CD14-positive monocyte (primary cell): ENCODE results near the gene SLC39A3. TPM values are rescaled to one million over a fixed set of nuclear protein-coding genes. Genes with fewer than 3 reads are reported as not detected.

Source experiments
- DNase-seq, 3 donors: peaks; one replicate each; pipeline ENCODE4 v3.0.0-alpha.2; 2011 to 2022
- H2AFZ ChIP-seq: 2 replicates; pipeline ENCODE4 v1.6.0; 2012; ENCODE audit warnings: mild to moderate bottlenecking, low read depth, low read length, inconsistent platforms; ENCODE audit not compliant: insufficient read depth, poor library complexity, severe bottlenecking
- H3K27ac ChIP-seq, 2 donors: 1 replicate in 1 of 2; 2 replicates in 1 of 2; pipeline ENCODE4 v1.5.1; 2012 to 2013; ENCODE audit warnings: low read length in 2 of 2, control low read depth in 1 of 2, inconsistent platforms in 1 of 2, low read depth in 1 of 2, mild to moderate bottlenecking in 1 of 2
- H3K27me3 ChIP-seq, 2 donors: one replicate each; pipeline versions ENCODE4 v1.6.0 to v1.6.1; 2011 to 2013; ENCODE audit warnings: low read length in 2 of 2; ENCODE audit not compliant: control insufficient read depth in 2 of 2, insufficient read depth in 2 of 2
- H3K36me3 ChIP-seq, 2 donors: replicated peaks in 1 of 2; 1 replicate in 1 of 2; 2 replicates in 1 of 2; pipeline versions ENCODE4 v1.5.1 to v1.6.1; 2012 to 2013; ENCODE audit warnings: low read length in 2 of 2, control low read depth in 1 of 2, inconsistent platforms in 1 of 2, mild to moderate bottlenecking in 1 of 2; ENCODE audit not compliant: insufficient read depth in 2 of 2, control insufficient read depth in 1 of 2
- H3K4me1 ChIP-seq, 2 donors: 1 replicate in 1 of 2; 2 replicates in 1 of 2; pipeline versions ENCODE4 v1.5.1 to v1.6.1; 2012 to 2013; ENCODE audit warnings: low read length in 2 of 2, control low read depth in 1 of 2, inconsistent platforms in 1 of 2, mild to moderate bottlenecking in 1 of 2, moderate library complexity in 1 of 2; ENCODE audit not compliant: insufficient read depth in 2 of 2, control insufficient read depth in 1 of 2
- H3K4me2 ChIP-seq: replicated peaks from 2 replicates; pipeline ENCODE3; 2012; ENCODE audit warnings: low read length, moderate library complexity, mild to moderate bottlenecking; ENCODE audit not compliant: poor library complexity, severe bottlenecking; ENCODE audit errors: extremely low read depth
- H3K4me3 ChIP-seq, 3 experiments: fragments of 200-600 bp in 1 of 3; sonication (generic) in 1 of 3; replicated peaks in 1 of 3; 1 replicate in 2 of 3; 2 replicates in 1 of 3; pipeline ENCODE4 v1.5.1; 2011 to 2013; ENCODE audit warnings: low read length in 3 of 3, mild to moderate bottlenecking in 3 of 3, control low read depth in 2 of 3, low read depth in 2 of 3, inconsistent platforms in 1 of 3, moderate library complexity in 1 of 3
- H3K79me2 ChIP-seq: 2 replicates; pipeline ENCODE4 v1.6.0; 2012; ENCODE audit warnings: mild to moderate bottlenecking, control low read depth, inconsistent platforms, low read length, moderate library complexity; ENCODE audit not compliant: insufficient read depth
- H3K9ac ChIP-seq: 2 replicates; pipeline ENCODE4 v1.6.0; 2017; ENCODE audit warnings: low read length, mild to moderate bottlenecking; ENCODE audit not compliant: insufficient read depth, poor library complexity, severe bottlenecking
- H3K9me3 ChIP-seq, 2 donors: replicated peaks in 1 of 2; 1 replicate in 1 of 2; 2 replicates in 1 of 2; pipeline versions ENCODE4 v1.5.1 to v1.6.1; 2012 to 2013; ENCODE audit warnings: low read length in 2 of 2, control low read depth in 1 of 2; ENCODE audit not compliant: control insufficient read depth in 1 of 2, insufficient read depth in 1 of 2
- H4K20me1 ChIP-seq: 2 replicates; pipeline ENCODE4 v1.6.0; 2012; ENCODE audit warnings: mild to moderate bottlenecking, low read length, control low read depth, moderate library complexity; ENCODE audit not compliant: insufficient read depth
- H3K27ac Mint-ChIP-seq, 7 donors: one replicate each; pipeline ENCODE4 v1.8.0; 2020; ENCODE audit warnings: mild to moderate bottlenecking in 7 of 7, mixed read lengths in 7 of 7, moderate library complexity in 6 of 7, inconsistent platforms in 2 of 7
- H3K27me3 Mint-ChIP-seq, 3 donors: one replicate each; pipeline ENCODE4 v1.8.0; 2021 to 2022; ENCODE audit warnings: low read depth in 3 of 3, mild to moderate bottlenecking in 3 of 3, mixed read lengths in 3 of 3, moderate library complexity in 3 of 3, inconsistent platforms in 1 of 3
- H3K36me3 Mint-ChIP-seq, 2 donors: one replicate each; pipeline ENCODE4 v1.8.0; 2020; ENCODE audit warnings: mixed read lengths in 2 of 2, inconsistent platforms in 1 of 2, mild to moderate bottlenecking in 1 of 2
- H3K4me1 Mint-ChIP-seq: one replicate; pipeline ENCODE4 v1.8.0; 2020; ENCODE audit warnings: mild to moderate bottlenecking, mixed read lengths
- H3K4me3 Mint-ChIP-seq, 2 donors: one replicate each; pipeline ENCODE4 v1.8.0; 2020; ENCODE audit warnings: mild to moderate bottlenecking in 2 of 2, mixed read lengths in 2 of 2, moderate library complexity in 1 of 2
- H3K9me3 Mint-ChIP-seq, 7 donors: one replicate each; pipeline ENCODE4 v1.8.0; 2020 to 2022; ENCODE audit warnings: mixed read lengths in 7 of 7, mild to moderate bottlenecking in 6 of 7, moderate library complexity in 6 of 7, inconsistent platforms in 2 of 7
- CTCF ChIP-seq: fragments of 200-600 bp; IDR thresholded peaks from one replicate; pipeline ENCODE4 v1.8.0; 2022; ENCODE audit warnings: antibody characterized with exemption, mild to moderate bottlenecking
- WGBS: methylation state at CpG from one replicate; pipeline ENCODE4 v1.1.5; 2013; ENCODE audit warnings: missing lambda C conversion rate; ENCODE audit not compliant: insufficient coverage; 5-methylcytosine and 5-hydroxymethylcytosine counted together
- intact Hi-C, 2 donors: fragments of 100-400 bp; cut with micrococcal nuclease; formaldehyde crosslinking; loops; one replicate each; pipeline versions ENCODE4 v1.15.0 to v1.15.1; 2023
- polyA plus RNA-seq, 3 donors: library from polyadenylated mRNA; depleted of rRNA in 1 of 3; unstranded in 2 of 3; stranded (reverse) in 1 of 3; fragments of 300-500 nt in 2 of 3; fragments of >200 nt in 1 of 3; fragmentation: Illumina TruSeq in 2 of 3; gene quantifications; 1 replicate in 2 of 3; 2 replicates in 1 of 3; pipeline ENCODE4 v1.2.3, GENCODE V29; 2012 to 2021

The SLC39A3 gene
- polyA plus RNA-seq, 3 donors: 14.2 to 39.5 (median 37.0) TPM

DNA sequence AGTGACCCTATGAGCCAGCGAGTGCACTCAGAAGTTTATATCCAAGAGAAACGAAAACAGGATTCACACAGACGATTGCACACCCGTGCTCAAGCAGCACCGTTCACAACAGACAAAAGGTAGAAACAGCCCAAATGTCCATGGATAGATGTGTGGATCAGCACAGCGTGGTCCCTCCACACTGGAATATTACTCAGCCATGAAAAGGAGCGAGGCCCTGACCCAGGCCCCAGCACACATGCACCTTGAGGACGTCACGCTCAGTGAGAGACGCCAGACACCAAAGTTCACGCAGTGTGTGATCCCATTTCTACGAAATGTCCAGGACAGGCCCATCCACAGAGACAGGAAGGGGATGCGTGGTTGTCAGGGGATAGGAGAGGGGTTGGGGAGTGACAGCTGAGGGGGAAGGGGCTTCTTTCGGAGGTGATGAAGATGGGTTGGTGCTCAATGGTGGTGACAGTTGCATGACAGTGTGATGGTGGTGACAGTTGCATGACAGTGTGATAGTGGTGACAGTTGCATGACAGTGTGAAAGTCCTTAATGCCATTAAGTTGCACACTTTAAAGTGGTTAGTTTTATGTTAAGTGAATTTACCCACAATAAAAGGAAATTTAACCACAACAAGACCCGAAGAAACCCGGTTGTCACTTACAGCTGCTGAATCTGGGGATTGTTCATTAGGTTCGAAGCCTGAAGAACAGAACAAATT is 18.9 kb upstream of the SLC39A3 start:
- no peaks in the 10 kb centered on the region for H3K9me3 ChIP-seq
- no peak overlapping the region for H3K9ac ChIP-seq
- no peaks in the 10 kb centered on the region for H3K4me1 Mint-ChIP-seq
- TF ChIP-seq CTCF: no peak
- no peak overlapping the region for H3K4me2 ChIP-seq
- no peak overlapping the region for H3K4me3 ChIP-seq
- H3K36me3 ChIP-seq: peaks cover 78 to 93% of the 10 kb centered on the region in 2 donors
- H2AFZ ChIP-seq: no peak overlapping the region
- peaks cover 0 to 2% (median 0%) of the 10 kb centered on the region in 3 donors for H3K27me3 Mint-ChIP-seq
- no peaks in the 10 kb centered on the region for H3K27me3 ChIP-seq
- intact Hi-C loops: no loop called here
- no peaks in the 10 kb centered on the region for H3K4me1 ChIP-seq
- no peak overlapping the region for H3K4me3 Mint-ChIP-seq
- peaks cover 0 to 4% (median 0%) of the 10 kb centered on the region in 7 donors for H3K9me3 Mint-ChIP-seq
- 93% methylated on average over 17 of the region's 17 CpGs for WGBS
- peak overlapping the region in 2 of 7 donors; percentile 27 to 32 for H3K27ac Mint-ChIP-seq
- no peak for DNase-seq
- peaks cover 67 to 96% of the 10 kb centered on the region in 2 donors for H3K36me3 Mint-ChIP-seq
- no peaks in the 10 kb centered on the region for H4K20me1 ChIP-seq
- no peak overlapping the region for H3K27ac ChIP-seq
- no peaks in the 10 kb centered on the region for H3K79me2 ChIP-seq

DNA sequence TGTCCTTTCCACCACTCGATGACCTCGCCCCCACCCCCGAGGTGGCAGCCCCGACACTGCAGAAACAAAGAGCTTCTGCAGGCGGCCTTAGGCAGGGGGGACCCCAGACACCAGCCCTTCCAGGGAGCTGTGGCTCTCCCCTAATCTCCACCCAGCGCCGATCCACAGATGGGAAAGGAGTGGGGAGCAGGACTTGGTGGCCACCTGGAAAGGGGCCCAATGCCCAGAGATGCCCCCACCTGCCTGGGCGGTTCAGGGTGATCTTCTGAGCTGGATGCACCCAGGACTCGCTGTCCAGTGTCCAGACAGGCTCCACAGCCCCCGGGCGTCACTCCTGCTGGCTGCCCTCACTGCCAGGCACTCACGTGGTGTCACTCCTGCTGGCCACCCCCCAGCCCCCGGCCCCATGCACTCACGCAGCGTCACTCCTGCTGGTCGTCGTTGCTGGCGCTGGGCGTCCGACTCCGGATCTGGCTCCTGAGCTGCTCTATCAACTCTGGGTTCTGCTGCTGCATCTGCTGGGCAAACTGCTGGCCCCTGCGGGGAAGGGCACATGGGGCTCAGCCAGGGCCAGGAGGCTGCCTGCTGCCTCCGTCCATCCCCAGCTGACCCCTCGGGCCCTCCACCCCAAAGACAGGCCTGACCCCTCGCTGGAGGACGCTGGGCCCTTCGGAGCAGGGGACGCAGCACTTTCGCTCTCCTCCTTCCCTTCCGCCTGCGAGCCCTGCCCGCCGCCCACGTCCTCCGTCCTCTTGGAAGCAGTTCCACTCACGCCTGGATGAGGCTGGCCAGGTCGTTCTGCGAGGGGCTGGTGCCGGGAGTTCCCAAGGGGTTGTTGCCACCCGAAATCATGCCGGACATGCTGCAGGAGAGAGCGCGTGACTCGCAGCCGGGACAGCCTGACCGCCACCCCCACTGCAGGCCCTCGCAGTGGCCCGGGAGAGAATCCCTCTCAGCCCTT is 17.4 kb upstream of the SLC39A3 start:
- Histone ChIP-seq H2AFZ (no peak overlapping the region), H3K36me3 (peaks cover 63 to 83% of the 10 kb centered on the region in 2 donors), H3K9me3 (no peaks in the 10 kb centered on the region), H3K4me1 (no peaks in the 10 kb centered on the region), H3K79me2 (no peaks in the 10 kb centered on the region), H3K4me3 (no peak overlapping the region), H3K9ac (no peak overlapping the region), H3K27me3 (no peaks in the 10 kb centered on the region), H3K27ac (no peak overlapping the region), H3K4me2 (no peak overlapping the region), H4K20me1 (no peaks in the 10 kb centered on the region)
- WGBS: 97% methylated on average over 45 of the region's 48 CpGs
- peaks cover 0 to 2% (median 0%) of the 10 kb centered on the region in 3 donors for H3K27me3 Mint-ChIP-seq
- H3K27ac Mint-ChIP-seq: peak overlapping the region in 1 of 7 donors; percentile 5
- H3K36me3 Mint-ChIP-seq: peaks cover 53 to 87% of the 10 kb centered on the region in 2 donors
- intact Hi-C loops: no loop called here
- no peak for DNase-seq
- H3K4me1 Mint-ChIP-seq: no peaks in the 10 kb centered on the region
- H3K9me3 Mint-ChIP-seq: peaks cover 0 to 4% (median 0%) of the 10 kb centered on the region in 7 donors
- no peak overlapping the region for H3K4me3 Mint-ChIP-seq
- no peak for TF ChIP-seq CTCF
